SU-DHL-6 (cell line): ENCODE results near the gene PILRB.
"Not testable (repeated sequence)": the region's sequence is repeated elsewhere in the genome, so short reads cannot be mapped to it uniquely, and the experiment has no call there.

Experiments used
- H2AFZ ChIP-seq: fragments of 200-600 bp; sonication (generic); 2 replicates; pipeline ENCODE4 v1.6.1; 2014; ENCODE audit warnings: low read depth, mild to moderate bottlenecking, moderate library complexity, mixed read lengths, antibody characterized with exemption, low read length; ENCODE audit not compliant: severe bottlenecking
- H3F3A ChIP-seq: fragments of 200-600 bp; shearing (Covaris generic); 2 replicates; pipeline ENCODE4 v1.6.0; 2016; ENCODE audit warnings: antibody characterized with exemption, mild to moderate bottlenecking; ENCODE audit not compliant: insufficient read depth
- H3K27ac ChIP-seq: fragments of 200-600 bp; sonication (generic); 2 replicates; pipeline ENCODE4 v1.5.1; 2016; ENCODE audit warnings: low read depth, mild to moderate bottlenecking, low read length, moderate library complexity, mixed read lengths
- H3K27me3 ChIP-seq: fragments of 200-600 bp; sonication (generic), shearing (Covaris generic); 2 replicates; pipeline ENCODE4 v1.6.0; 2014; ENCODE audit warnings: mild to moderate bottlenecking, low read length
- H3K36me3 ChIP-seq: fragments of 200-600 bp; sonication (generic); 2 replicates; pipeline ENCODE4 v1.6.1; 2014; ENCODE audit warnings: mild to moderate bottlenecking, low read length, mixed read lengths
- H3K4me2 ChIP-seq: fragments of 300-600, 200-600 bp; shearing (Covaris generic), sonication (generic); 2 replicates; pipeline ENCODE4 v1.6.0; 2014; ENCODE audit warnings: low read length, low read depth, mild to moderate bottlenecking; ENCODE audit not compliant: poor library complexity, severe bottlenecking
- H3K4me3 ChIP-seq: fragments of 200-600 bp; sonication (generic); 2 replicates; pipeline ENCODE4 v1.5.1; 2014; ENCODE audit warnings: antibody characterized with exemption, low read length, mild to moderate bottlenecking, mixed read lengths; ENCODE audit not compliant: insufficient read depth, poor library complexity, severe bottlenecking
- H3K79me2 ChIP-seq: fragments of 200-600 bp; sonication (generic); 2 replicates; pipeline ENCODE4 v1.6.1; 2014; ENCODE audit warnings: mild to moderate bottlenecking, low read length, moderate library complexity; ENCODE audit not compliant: insufficient read depth
- H3K9ac ChIP-seq: fragments of 200-600 bp; sonication (generic); 2 replicates; pipeline ENCODE4 v1.7.0; 2014; ENCODE audit warnings: mild to moderate bottlenecking, low read length
- H3K9me2 ChIP-seq: fragments of 200-600 bp; sonication (generic); replicated peaks from 2 replicates; pipeline ENCODE4 v1.6.1; 2014; ENCODE audit warnings: low read length; ENCODE audit not compliant: insufficient read depth
- H3K9me3 ChIP-seq: fragments of 200-600 bp; sonication (generic); 2 replicates; pipeline ENCODE4 v1.6.1; 2014; ENCODE audit warnings: low read length, mixed read lengths; ENCODE audit not compliant: insufficient read depth
- H4K20me1 ChIP-seq: fragments of 200-600 bp; sonication (generic); 2 replicates; pipeline ENCODE4 v1.6.1; 2014; ENCODE audit warnings: low read depth, mild to moderate bottlenecking, antibody characterized with exemption, low read length, moderate library complexity, mixed read lengths
- CTCF ChIP-seq: fragments of 200-600 bp; sonication (generic); IDR thresholded peaks from one replicate; pipeline ENCODE4 v1.5.1; 2017; ENCODE audit warnings: antibody characterized with exemption, mild to moderate bottlenecking, low read length, moderate library complexity; ENCODE audit not compliant: insufficient read depth, poor library complexity, severe bottlenecking
- EZH2phosphoT487 ChIP-seq: fragments of 200-600 bp; sonication (generic), shearing (Covaris generic); conservative IDR thresholded peaks from 2 replicates; pipeline ENCODE4 v1.6.1; 2018; ENCODE audit warnings: mild to moderate bottlenecking, antibody characterized with exemption, low read length, moderate library complexity, mixed read lengths

The PILRB gene

GRCh38 chr7:100373261-100373831 lies 15.4 kb downstream of the PILRB start, which contains the start of gene PILRA:
Gene PILRA, plus strand, starts transcription at chr7:100373487. Its CDS starts 170 bp downstream, at chr7:100373657.
- H3K27me3 ChIP-seq = no peaks in the 10 kb centered on the region
- H3F3A ChIP-seq = peaks cover 18% of the 10 kb centered on the region
- TF ChIP-seq CTCF = no peak
- TF ChIP-seq EZH2phosphoT487 = no peak
- H3K4me3 ChIP-seq = no peak within 1 kb of the TSS
- no peak within 1 kb of the TSS for H3K9ac ChIP-seq
- H3K9me2 ChIP-seq = no peaks in the 10 kb centered on the region
- no peaks in the 10 kb centered on the region for H3K36me3 ChIP-seq
- no peak within 1 kb of the TSS for H3K27ac ChIP-seq
- H2AFZ ChIP-seq = no peak within 1 kb of the TSS
- H3K79me2 ChIP-seq = no peaks in the 10 kb centered on the region
- H4K20me1 ChIP-seq = no peaks in the 10 kb centered on the region
- H3K4me2 ChIP-seq = no peak within 1 kb of the TSS
- H3K9me3 ChIP-seq = no peaks in the 10 kb centered on the region

GRCh38 chr7:100373870-100374598 lies 16.1 kb downstream of the PILRB start:
- H3K27ac ChIP-seq, H3K4me3 ChIP-seq, H3K27me3 ChIP-seq, H3K9me3 ChIP-seq, H2AFZ ChIP-seq, H3K36me3 ChIP-seq, H4K20me1 ChIP-seq, H3K4me2 ChIP-seq, H3K9ac ChIP-seq, H3K79me2 ChIP-seq, H3K9me2 ChIP-seq: not testable (repeated sequence)
- H3F3A ChIP-seq = peaks cover 11% of the 10 kb centered on the region
- TF ChIP-seq CTCF = peak; percentile 28

- Histone ChIP-seq H2AFZ (no peak overlapping the region), H3K27ac (no peak overlapping the region), H3K79me2 (no peaks in the 10 kb centered on the region)
Observed at GRCh38 chr7:100374601-100375000, 16.7 kb downstream of the PILRB start.

More at GRCh38 chr7:100374601-100375000, 16.7 kb downstream of the PILRB start:
- Histone ChIP-seq H3K27me3 (no peaks in the 10 kb centered on the region), H3F3A (peaks cover 6% of the 10 kb centered on the region; the same call in 1 of the 2 replicates), H3K9me2 (no peaks in the 10 kb centered on the region), H3K9me3 (no peaks in the 10 kb centered on the region), H4K20me1 (no peaks in the 10 kb centered on the region), H3K36me3 (no peaks in the 10 kb centered on the region), H3K4me2 (no peak overlapping the region), H3K4me3 (no peak overlapping the region), H3K9ac (no peak overlapping the region)
- TF ChIP-seq CTCF = no peak
- TF ChIP-seq EZH2phosphoT487 = no peak
